Stimulated activated CD8-positive, alpha-beta memory T cell treated with anti-CD3 and anti-CD28 coated beads, Interleukin-15, amount 100 ng/mL, for 48 hours (primary cell): ENCODE results near the gene DAGLA.

ENCODE experiments used
- DNase-seq, 2 donors: peaks; one replicate each; pipeline ENCODE4 v3.0.0-alpha.2; 2020; ENCODE audit warnings: low read depth in 2 of 2

The DAGLA gene

DNA sequence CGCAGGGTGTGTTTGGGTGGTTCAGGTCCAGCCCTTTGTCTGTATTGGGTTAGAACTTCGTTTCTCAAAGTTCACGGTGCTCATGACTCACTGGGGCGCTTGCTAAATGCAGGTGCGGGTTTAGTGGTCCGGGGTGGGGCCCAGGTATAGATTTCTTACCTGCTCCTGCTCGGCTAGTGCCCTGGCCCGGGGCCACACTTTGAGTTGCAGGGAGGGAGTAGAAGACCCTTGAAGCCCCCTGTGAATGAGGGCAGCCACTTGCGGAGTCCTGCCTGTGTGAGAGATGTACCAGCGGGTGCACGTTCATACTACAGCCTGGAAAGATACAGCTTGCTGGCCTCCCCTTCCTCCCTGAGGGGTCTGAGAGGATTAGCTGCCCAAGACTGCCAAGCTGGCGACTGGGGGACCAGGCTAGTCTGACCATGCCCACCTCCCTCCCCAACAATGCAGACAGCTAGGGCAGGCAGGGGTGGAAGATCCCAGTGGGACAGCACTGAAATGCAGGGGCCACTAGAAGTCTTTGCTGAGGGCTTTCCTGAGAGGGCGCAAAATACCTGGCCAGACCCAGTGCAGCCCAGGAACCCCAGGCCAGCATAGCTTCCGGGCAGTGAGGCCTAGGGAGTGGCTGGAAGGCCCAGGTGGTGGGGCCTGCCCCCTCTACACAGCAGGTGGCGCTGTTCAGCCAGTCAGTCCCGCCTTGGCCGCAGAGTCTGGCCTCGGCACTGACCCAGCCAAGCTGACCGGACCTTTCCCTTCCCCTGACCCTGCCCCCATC, 67.2 kb downstream of the DAGLA start:
- DNase-seq, result peak in 1 of 2 donors; percentile 16

DNA sequence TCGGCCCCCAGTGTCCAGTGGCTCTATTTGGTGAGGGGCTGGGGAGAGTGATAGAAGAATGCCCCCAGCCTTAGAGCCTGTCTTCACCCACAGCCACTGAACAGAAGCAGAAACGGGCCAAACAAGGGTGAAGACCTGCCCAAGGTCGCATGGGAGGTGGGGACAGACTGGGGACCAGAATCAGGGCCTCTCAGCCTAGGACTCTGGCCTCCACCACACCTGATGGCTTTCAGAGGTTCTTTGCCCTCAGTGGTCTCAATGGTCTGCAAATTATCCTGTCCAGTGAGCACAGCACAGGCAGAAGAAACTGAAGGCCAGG, 67.7 kb downstream of the DAGLA start:
- DNase-seq, result no peak

DNA sequence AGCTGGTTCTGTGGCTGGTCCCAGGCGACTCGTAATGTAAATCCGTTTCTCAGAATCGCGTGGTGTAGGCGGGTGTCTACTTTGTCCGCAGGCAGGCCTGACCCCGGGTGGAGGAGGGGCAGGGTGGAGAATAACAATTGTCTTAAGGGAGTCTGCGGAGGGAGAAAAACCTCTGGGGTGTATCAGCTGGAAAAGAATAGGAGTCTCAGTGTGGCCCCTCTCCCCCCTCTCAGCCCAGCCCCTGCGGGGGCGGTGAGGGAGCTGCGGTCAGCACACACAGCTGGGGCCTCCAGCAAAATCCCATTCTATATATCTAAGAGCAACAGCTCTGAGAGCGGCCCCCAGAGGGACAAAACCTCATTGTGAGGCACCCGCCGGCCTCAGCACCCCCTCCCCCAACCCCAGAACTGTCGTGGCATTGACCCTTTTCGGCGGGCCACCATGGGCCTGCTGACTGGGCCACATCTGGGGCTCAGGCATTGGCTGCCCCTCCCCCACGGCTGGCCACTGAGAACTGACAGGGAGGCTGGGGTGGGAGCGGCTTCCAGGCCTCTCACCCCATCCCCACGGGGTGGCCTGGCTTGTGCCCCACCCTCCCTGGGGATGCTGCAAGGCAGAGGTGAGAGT, 69.5 kb downstream of the DAGLA start:
- DNase-seq, result no peak

DNA sequence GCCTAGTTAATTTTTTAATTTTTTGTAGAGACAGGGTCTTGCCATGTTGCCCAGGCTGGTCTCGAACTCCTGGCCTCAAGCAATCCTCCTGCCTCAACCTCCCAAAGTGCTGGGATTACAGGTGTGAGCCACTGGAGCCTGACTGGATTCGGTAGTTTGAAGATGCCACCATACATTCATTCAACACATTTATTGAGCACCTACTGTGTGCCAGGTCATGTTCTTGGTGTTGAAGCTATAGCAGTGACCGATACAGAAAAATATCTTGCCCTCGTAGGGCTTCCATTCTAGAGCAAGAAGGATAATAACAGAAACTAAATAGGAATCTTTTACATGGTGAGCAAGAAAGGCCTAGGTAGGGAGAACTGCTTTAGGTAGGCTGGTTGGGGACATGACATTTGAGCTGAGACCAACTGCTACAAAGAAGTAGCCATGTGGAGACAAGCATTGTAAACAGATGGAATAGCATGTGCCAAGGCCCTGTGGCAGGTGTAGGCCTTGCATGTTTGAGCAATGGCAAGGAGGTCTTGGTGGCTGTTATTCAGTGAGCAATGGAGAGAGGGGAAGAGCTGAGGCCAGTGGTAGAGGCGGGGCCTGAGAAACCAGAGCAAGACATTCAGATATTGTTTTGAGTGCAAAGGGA, 70.6 kb downstream of the DAGLA start:
- no peak for DNase-seq

DNA sequence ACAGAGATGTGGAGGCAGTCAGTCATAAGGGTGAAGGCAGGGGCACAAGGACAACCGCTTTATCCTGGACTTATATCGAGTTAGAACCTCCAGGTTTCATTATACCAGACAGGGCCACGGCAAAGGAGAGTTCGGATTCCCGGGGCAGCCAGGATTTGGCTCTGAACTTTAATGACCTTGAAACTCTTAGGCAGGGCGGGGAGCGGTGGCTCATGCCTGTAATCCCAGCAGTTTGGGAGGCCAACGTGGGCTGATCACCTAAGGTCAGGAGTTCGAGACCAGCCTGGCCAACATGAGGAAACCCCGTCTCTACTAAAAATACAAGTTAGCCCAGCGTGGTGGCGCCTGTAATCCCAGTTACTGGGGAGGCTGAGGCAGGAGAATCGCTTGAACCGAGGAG, 71.2 kb downstream of the DAGLA start:
- no peak for DNase-seq

DNA sequence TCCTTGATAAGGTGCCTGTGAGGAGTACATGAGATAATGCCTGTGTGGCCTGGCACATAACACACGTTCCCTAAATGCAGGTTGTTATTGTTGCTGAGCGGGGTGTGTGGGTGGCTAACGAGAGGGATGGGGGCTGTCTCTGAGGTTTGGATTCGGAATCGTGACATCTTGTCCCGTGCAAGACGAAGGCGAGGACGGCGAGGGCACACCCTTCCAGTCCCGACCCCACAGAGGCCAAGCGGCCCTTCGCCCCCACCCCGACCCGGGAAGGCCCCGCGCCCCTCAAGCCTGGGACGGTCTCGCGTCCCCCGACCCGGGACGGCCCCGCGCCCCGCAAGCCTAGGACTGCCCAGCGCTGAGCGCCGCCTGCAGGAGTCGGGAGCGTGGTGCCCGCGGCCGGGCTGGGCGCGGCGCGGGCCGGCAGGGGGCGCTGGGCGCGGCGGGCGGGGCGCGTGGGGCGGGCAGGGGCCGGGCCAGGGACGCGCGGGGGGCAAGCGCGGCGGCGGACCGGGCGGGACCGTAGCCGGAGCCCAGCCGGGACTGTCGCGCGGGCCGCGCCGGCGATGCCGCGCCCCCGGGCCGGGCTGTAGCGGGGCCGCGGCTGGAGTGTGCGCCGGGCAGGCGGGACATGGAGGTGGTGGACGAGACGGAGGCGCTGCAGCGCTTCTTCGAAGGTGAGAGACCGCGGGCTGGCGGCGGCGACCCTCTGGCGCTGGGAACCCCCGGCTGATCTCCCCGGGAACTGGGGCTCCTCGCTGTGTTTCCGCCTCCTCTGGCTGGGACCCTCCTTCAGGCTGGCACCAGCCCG, 72.1 kb downstream of the DAGLA start, which contains the start of gene MYRF:
Gene MYRF (plus strand): TSS at position 520 of the 808 bp plus-strand sequence. CDS start 109 bp downstream, at position 629.
- peak; percentile 42 to 49 for DNase-seq

DNA sequence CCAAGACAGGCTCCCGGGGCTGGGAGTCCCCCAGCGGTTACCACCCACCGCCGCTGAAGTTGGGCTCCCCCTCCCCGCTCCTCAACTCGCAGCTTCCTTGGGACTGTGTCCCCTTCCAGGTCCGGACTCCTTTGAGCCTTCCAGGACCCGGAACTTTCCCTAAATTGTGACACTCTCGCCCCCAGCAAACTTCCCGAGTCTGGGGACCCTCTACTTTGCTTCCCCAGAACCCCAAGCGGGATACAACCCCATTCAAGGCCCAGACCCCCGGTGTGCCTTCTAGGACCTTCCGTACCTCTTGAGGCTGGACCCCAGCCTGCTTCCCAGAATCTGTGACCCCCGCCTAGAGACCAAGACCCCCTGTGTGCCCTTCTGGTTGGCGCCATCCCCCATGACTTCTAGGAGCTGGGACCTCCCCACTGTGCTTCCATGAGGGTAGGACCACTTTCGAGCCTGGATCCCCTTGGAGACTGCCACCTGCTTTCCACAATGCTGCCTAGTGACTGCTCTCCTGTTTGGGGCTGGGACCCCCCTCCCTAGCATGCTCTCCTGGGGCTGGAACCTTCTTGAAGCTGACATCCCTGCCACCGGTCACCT, 72.8 kb downstream of the DAGLA start:
- no peak for DNase-seq

DNA sequence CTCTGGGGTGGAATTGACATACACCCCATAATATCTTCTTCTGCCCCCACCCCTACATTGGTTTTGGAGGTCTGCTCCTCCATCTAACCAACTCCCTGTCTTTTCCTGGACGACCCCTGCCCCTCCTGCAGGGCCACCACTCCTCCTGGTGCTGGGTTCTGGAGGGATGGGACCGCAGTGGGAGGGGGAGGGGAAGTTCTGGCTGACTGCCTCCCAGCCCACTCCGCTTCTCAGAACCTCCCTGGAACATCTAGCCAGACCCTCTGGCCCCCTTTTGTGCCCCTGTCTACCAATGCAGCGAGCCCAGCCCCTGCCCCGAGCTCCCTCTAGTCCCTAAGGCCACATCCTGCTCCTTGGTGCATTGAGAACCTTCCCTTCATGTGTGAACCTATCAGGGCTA, 73.5 kb downstream of the DAGLA start:
- DNase-seq, result no peak

DNA sequence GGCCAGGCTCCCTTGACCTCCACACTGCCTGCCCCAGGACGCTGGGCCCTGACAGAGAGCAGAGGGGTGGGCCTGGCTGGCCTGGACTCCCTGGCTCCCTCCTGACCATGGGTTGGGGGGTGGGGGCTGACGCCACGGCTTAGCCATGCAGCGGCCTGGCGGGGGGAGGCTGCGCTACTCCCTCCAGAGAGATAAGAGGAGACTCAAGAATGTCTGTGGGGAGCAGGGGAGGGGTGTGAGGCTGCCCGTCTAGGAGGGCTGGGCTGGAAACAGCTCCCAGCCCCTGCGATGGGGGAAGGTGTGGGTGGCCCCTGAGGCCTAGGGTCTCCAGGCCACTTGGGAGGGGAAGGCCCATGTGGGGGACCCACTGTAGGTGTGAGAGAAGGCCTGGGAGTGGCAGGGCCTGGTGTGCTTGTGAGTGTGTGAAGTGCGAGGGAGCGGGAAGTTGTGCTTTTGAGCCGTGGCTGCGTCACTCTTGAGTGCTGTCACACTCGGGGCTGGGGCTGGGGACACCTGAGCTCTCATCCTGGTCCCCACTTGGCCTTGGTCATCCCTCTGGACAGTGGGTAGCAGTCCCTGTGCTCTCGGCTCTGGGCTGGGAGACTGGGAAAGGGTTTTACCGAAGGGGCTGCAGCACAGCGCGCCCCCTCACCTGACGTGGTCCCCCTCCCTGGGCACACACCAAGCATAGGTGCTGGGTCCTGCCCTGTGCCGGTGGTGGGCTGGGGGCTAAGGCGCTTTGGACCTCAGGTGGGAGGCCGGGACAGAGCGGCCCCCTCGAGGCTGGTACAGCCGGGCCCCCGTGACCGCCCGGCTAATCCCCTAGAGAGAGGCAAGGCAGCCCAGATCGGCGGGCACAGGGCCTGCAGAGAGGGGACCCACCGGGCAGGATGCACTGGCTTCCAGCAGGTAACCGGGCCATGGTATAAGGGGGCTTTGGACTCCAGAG, 74.6 kb downstream of the DAGLA start:
- no peak for DNase-seq

DNA sequence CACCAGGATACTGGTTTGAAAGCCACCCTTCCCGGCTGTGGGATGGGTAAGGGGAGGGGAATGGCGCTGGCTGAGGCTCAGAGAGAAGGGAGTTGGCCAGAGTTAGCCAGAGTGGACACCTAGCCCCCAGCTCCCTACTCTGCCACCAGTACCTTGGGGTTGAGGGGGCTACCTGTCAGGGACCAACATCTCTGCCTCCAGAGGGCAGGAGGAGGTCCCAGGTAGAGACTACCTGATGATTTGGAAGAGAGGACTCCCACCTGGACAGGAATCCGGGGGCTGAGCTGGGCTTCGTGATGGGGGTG, 75.9 kb downstream of the DAGLA start:
- DNase-seq, result no peak

DNA sequence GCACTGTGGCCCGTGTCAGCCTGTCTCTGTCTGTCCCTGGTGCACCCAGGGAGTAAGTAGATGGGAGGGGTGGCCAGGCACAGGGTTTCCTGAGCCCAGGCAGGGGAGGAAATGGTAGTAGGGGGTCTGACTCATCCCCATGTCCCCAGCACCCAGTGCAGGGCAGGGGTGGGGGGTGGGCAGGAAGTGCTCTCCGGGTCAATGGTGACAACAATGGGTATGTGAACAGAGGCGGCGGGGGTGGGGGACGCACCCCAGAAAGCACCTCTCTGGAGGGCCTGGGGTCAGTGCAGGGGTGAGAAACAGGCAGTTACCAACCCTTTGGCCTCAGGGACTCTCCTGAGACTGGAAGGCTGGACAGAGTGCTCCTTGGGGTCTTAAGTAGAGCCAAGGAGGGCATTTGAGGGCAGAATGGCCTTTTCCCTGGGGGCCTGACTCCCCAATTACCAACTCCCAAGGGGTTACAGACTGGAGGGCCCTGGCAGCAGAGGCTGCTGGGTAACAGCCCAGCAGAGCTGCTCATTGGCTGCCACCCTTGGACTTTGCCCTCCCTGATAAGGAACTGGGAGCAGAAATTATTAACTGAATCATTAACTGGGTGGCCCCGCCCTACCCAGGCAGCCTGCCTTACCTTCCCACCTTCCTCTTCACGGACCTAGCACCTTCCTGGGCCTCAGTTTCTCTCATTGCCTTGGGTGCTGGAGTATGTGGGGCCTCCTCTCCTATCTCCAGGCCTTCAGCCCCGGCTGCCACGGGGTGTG, 76.4 kb downstream of the DAGLA start:
- DNase-seq, result peak; percentile 13 to 44

DNA sequence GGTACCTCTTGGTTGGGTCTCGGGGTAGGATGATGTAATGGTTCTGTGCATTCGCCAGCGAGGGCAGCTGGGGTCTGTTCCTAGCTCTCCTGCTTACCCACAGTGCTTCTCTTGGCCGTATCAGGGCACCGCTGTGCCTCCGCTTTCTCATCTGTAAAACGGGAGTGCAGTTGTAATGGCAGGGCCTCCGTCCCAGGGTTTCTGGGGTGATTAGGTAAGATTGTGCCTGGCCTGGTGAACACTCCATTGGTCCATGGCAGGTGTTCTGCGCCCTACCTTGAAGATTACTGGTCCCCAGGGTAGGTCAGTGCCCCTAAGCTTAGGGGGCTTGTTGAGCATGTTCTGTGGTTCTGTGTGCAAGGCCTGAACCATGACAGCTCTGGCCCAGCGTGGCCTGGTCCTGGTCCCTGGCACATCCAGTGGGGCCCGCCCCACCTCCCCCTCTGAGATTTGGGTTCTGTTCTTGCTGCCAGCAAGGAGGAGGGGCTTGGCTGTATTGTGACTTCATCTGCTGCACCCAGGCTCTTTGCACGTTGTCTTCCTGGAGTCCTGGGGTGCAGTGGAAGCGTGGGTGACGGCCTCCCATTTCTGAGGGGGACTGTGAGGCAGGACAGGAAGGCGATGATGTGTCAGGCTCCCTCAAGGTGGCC, 77.1 kb downstream of the DAGLA start:
- no peak for DNase-seq

DNA sequence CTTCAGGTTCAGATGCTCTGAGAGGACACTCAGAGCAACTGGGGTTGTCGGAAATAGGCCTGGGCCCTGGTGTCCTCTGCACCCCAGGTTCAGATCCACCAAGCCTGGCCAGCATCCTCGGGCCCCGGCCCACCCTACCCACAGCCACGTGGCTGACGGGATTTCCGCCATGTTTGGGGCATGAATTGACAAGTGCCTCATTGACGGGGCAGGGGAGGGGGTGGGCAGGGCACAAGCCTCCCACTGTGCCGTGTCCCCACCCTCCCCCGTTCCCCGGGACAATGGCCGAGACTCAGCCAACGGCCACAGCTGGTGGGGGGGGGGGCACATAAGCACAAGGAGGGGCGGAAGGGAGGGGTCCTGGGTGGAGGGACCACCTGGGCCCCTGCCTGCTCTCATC, 80.8 kb downstream of the DAGLA start:
- DNase-seq, result no peak

DNA sequence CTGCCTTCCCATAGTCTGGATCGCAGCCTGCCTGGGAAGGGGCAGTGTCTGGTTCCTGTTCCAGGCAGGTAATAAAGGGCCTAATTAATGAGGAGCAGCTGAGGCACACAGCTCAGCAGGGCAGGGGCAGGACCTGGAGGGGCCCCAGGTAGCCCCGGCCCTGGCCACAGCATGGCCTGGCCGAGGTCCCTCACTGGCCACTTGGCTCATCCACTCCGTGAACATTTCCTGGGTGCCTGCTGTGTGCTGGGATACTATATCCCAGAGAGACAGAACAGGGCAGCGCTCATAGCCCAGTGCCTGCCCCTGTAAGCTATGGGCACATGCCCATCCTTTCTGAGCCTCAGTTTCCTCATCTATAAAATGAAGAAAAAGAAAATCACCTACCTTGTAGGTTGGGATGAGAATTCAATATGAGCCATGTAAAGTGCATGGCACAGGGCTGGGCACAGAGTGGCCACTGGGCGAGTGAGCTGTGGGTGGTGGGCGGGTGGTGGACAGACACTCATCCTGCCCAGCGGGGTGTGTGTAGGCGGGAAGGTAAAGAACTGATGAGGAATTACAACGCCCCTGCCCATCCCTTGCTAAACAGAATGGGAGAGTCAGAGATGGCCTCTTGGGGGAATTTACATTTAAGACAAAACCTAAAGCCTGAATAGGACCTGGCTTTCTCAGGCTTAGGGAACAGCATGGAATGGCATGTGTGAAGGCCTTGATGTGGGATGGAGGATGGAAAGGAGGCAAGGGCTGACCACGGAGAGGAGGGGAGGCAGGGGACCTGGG, 81.4 kb downstream of the DAGLA start:
- DNase-seq, result no peak

DNA sequence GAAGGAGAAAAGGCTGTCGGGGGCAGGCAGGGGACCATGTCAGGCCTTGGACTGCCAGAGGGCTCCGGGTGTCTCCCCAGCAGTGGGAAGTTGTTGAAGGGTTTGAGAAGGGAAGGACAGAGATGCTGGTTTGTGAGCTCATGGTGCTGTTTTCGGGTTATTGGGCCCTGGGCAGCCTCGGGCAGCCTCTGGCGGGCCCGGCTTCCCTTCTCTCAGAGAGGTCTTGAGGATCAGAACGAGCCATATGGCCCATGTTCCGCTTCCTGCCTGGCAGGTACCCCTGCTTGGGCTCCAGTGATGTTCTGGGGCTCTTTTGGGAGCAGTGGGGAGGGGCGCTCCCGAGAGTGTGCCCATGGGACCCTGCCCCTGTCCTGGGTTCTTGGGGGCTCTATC, 82.0 kb downstream of the DAGLA start:
- no peak for DNase-seq

DNA sequence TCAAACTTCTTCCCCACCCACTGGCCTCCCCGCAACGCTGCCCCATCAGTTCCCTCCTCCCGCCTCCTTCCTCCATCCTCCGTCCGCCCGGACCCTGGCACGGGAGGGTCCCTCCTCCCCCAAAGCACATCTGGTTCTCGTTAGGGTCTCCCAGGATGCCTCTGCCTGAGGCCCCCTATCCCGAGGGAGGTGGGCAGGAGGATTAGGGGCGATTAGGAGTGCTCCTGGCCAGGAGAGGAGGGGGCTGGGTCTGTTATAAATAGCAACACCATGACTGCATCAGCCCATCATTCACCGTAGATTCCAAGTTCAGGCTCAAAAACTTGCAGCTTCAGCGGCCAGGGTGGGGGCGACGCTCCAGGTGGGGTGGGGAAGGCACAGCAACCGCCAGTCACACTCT, 82.6 kb downstream of the DAGLA start:
- DNase-seq, result no peak

DNA sequence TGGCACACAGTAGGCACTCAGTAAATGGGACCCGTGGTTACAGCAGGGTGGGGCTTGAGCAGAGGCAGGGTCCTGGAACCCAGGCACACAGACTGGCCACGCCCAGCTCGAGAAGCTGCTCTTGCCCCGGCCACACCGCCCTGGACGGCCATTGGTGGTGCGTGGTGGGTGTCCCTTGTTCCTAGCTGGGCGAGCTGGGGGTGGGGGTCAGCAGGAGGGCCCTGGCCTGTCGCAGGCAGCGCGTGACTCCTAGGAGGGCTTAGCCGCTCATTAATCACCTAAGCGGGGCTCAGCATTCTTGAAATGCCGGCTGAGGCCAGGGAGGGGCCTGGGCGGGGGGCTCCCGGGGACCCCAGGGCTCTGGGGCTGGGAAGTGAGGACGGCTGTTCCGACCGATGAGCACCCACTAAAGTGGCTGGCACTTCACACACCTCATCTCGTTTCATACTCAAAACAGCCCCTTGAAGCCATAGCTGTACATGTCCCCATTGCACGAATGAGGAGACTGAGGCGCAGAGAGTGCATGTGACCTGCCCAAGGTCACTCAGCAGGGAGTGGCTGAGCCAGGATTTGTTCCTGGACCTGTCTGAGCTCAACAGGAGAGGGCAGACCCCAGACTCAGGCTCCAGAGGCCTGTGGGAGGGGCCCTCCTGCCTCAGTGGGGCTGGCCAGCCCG, 83.9 kb downstream of the DAGLA start:
- DNase-seq, result no peak

DNA sequence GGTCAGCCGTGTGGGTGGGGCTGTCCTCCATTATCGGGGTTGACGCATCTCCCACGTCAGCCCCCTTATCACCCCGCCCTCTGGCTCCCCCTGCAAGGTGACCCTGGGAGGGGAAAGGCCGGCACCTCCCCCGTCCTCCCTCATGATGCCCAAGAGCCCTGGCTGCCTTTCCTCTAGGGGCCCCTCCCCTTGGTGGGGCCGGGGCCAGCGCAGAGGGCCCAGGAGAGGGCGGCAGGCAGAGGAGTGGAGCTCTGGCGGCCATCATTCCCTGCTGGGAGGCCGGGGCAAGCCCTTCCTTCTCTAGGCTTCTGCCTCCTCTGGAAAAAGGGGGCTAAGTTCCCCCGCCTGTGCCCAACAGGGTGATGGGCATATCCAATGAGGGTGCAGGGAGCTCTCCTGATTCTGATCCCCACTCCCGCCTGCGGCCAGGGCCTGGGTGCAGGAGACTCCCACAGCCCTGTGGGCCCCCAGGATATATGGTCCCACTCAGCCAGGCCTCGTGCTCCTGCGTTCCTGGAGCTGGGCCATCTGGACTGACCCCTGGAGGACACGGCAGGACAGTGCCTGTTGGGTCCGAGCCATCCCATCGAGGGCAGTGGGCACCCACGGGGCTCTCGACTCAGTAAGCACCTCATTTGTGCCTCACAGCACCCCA, 84.5 kb downstream of the DAGLA start:
- DNase-seq, result no peak
